ENCODE measurements around the gene MRPL40. TPM values are rescaled to one million over a fixed set of nuclear protein-coding genes. Genes with fewer than 3 reads are reported as not detected.

Gene MRPL40
- total RNA-seq, 4 donors from 2014 or later, result 10.9 to 29.2 (median 13.7) TPM

DNA sequence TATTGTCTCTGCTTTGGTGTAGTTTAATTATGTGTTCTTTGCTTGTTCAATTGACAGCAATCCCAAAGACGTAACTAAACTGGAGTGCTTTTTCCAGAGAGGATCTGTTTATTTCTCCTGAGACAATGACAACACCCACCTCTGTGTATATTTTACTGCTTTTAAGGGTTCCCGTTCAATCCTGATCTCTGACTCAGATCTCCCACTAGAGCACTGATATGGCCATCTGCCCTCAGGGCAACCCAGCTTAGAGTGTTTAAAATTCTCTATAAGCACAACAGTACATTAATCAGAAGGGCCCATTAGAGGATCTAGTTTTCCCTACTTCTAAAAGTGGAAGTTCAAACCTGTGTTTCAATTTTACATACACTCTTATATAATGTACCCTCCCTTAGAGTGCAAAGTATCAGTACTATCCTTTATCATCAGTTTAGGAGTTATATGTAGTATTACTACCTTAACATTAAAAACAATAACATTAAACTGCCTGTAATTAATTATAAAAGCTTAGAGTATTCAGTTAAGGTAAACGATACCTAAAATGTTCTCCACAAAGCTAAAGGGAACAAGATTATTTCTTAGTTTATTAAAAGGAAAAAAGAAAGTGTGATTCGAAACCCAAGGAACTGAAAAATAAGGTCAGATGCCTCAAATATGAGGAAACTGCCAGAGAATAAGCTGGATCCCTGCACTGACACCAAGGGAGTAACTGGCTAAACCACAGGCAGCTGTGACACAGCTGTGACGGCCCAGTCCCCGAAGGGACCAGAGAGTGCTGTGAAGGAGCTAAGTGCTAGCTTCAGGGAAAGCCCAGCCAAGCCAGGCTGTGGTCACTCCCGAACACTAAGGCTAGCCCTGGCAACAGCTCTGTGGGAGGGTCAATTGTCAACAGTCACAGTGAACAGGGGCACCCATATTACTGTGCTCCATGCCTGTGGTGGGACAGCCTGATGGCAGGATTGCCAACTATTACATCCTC is 31.4 kb downstream of the MRPL40 start:
- WGBS, 2 donors (ENCODE audit: low coverage in 1 of 2), result 62 to 72% methylated on average over 3 to 7 of the region's 7 CpGs
- H3K9me3 ChIP-seq, result no peaks in the 10 kb centered on the region
- no peak for DNase-seq
- no peak overlapping the region for H3K27ac ChIP-seq
- H3K4me3 ChIP-seq, result no peak overlapping the region
- no peak for TF ChIP-seq POLR2AphosphoS5 (IDR thresholded peaks at IDR 0.05)
- TF ChIP-seq, protein P1, sequence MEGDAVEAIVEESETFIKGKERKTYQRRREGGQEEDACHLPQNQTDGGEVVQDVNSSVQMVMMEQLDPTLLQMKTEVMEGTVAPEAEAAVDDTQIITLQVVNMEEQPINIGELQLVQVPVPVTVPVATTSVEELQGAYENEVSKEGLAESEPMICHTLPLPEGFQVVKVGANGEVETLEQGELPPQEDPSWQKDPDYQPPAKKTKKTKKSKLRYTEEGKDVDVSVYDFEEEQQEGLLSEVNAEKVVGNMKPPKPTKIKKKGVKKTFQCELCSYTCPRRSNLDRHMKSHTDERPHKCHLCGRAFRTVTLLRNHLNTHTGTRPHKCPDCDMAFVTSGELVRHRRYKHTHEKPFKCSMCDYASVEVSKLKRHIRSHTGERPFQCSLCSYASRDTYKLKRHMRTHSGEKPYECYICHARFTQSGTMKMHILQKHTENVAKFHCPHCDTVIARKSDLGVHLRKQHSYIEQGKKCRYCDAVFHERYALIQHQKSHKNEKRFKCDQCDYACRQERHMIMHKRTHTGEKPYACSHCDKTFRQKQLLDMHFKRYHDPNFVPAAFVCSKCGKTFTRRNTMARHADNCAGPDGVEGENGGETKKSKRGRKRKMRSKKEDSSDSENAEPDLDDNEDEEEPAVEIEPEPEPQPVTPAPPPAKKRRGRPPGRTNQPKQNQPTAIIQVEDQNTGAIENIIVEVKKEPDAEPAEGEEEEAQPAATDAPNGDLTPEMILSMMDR (IDR thresholded peaks at IDR 0.05), result no peak
- no peak for TF ChIP-seq EP300 (IDR thresholded peaks at IDR 0.05; ENCODE audit: low read depth)
- no peak for TF ChIP-seq POLR2A (IDR thresholded peaks at IDR 0.05)
- H3K27me3 ChIP-seq, result no peaks in the 10 kb centered on the region
- H3K4me1 ChIP-seq, result no peaks in the 10 kb centered on the region
- intact Hi-C loops (cut with DNase I; ENCODE audit: low total_unique reads) (no loop called here), in situ Hi-C loops (cut with MboI; ENCODE audit: low pct_ligation_motif_present in 1 of 4, low pct_unique_long_range_greater_than_20kb in 1 of 4, low sequenced_read_pairs in 3 of 4) (loop anchor here in 1 of 4 donors (10.0 kb wide), 1 partner anchor 59 kb away; no protein-coding TSS in a partner anchor)
- H3K36me3 ChIP-seq, result peaks cover 0 to 60% (median 20%) of the 10 kb centered on the region in 4 donors

DNA sequence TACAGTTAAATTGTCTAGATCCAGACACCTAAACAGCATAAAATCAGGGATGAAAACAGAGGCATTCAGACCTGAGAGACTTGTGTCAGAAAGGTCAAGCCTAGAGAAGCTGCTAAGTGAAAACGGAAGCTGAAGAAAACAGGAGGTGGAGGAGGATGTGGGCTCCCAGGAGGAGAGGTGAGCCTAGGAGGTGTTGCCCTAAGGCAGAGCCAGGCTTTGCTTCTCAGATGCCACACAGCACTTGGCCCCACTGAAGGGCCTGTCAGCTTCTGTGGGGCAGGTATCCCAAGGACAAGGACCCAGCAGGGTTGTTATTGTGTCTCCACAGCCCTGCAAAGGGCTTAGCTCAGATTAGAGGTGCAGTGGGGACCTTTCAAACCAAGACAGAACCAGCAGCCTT is 32.2 kb downstream of the MRPL40 start:
- WGBS, 2 donors (ENCODE audit: low coverage in 1 of 2), result 82% methylated on average over 1 of the region's 1 CpG; no CpG with 5 or more reads in 1 of the 2 donors
- Histone ChIP-seq H3K4me3 (no peak overlapping the region), H3K27me3 (no peaks in the 10 kb centered on the region), H3K27ac (no peak overlapping the region), H3K9me3 (no peaks in the 10 kb centered on the region), H3K36me3 (peaks cover 0 to 66% (median 23%) of the 10 kb centered on the region in 4 donors), H3K4me1 (no peaks in the 10 kb centered on the region)
- no peak for DNase-seq
- intact Hi-C loops (cut with DNase I; ENCODE audit: low total_unique reads) (no loop called here), in situ Hi-C loops (cut with MboI; ENCODE audit: low pct_ligation_motif_present in 1 of 4, low pct_unique_long_range_greater_than_20kb in 1 of 4, low sequenced_read_pairs in 3 of 4) (loop anchor here in 1 of 4 donors (10.0 kb wide), 1 partner anchor 60 kb away; no protein-coding TSS in a partner anchor)
- TF ChIP-seq POLR2A (IDR thresholded peaks at IDR 0.05), result no peak
- no peak for TF ChIP-seq POLR2AphosphoS5 (IDR thresholded peaks at IDR 0.05)
- no peak for TF ChIP-seq EP300 (IDR thresholded peaks at IDR 0.05; ENCODE audit: low read depth)
- TF ChIP-seq, protein P1 (IDR thresholded peaks at IDR 0.05), result no peak

DNA sequence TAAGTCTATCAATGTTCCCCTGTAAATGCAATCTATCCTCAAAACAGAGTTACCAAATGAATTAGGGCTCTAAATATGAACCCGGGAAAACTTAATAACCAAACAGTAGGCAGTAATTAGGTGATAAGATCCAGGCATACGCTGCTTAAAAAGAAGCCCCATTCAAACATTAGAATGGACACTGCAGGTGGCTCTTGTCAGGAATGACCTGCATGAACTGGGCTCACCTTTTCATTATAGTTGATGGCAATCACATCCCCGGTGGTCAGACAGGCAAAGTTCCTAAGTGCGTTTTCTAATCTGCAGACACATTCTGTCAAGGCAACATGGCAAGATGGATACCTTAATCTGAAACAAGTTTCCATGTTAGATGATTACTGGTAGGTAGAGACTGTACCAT is 32.6 kb downstream of the MRPL40 start:
- intact Hi-C loops (cut with DNase I; ENCODE audit: low total_unique reads), result no loop called here
- WGBS, 2 donors (ENCODE audit: low coverage in 1 of 2), result 83 to 85% methylated on average over 3 to 4 of the region's 4 CpGs

GRCh38 chr22:19466126-19466716 is 33.9 kb downstream of the MRPL40 start:
- Histone ChIP-seq H3K36me3 (peaks cover 0 to 82% (median 31%) of the 10 kb centered on the region in 4 donors), H3K4me3 (no peak overlapping the region), H3K4me1 (no peaks in the 10 kb centered on the region), H3K27ac (no peak overlapping the region), H3K9me3 (no peaks in the 10 kb centered on the region), H3K27me3 (no peaks in the 10 kb centered on the region)
- TF ChIP-seq EP300 (IDR thresholded peaks at IDR 0.05; ENCODE audit: low read depth) (no peak), POLR2AphosphoS5 (IDR thresholded peaks at IDR 0.05) (no peak), POLR2A (IDR thresholded peaks at IDR 0.05) (no peak)
- intact Hi-C loops (cut with DNase I; ENCODE audit: low total_unique reads) (no loop called here), in situ Hi-C loops (cut with MboI; ENCODE audit: low pct_ligation_motif_present in 1 of 4, low pct_unique_long_range_greater_than_20kb in 1 of 4, low sequenced_read_pairs in 3 of 4) (loop anchor here in 1 of 4 donors (10.0 kb wide), 1 partner anchor 61 kb away; no protein-coding TSS in a partner anchor)
- WGBS, 2 donors (ENCODE audit: low coverage in 1 of 2), result 97% methylated on average over 14 of the region's 14 CpGs; no CpG with 5 or more reads in 1 of the 2 donors
- no peak for DNase-seq

More for the DNA sequence above, 32.6 kb downstream of the MRPL40 start:
- in situ Hi-C loops (cut with MboI; ENCODE audit: low pct_ligation_motif_present in 1 of 4, low pct_unique_long_range_greater_than_20kb in 1 of 4, low sequenced_read_pairs in 3 of 4), result loop anchor here in 1 of 4 donors (10.0 kb wide), 1 partner anchor 60 kb away; no protein-coding TSS in a partner anchor
- Histone ChIP-seq H3K4me3 (no peak overlapping the region), H3K9me3 (no peaks in the 10 kb centered on the region), H3K27ac (no peak overlapping the region), H3K36me3 (peaks cover 0 to 70% (median 26%) of the 10 kb centered on the region in 4 donors), H3K27me3 (no peaks in the 10 kb centered on the region), H3K4me1 (no peaks in the 10 kb centered on the region)
- TF ChIP-seq POLR2A (IDR thresholded peaks at IDR 0.05) (no peak), EP300 (IDR thresholded peaks at IDR 0.05; ENCODE audit: low read depth) (no peak)
- DNase-seq, result no peak
